GM21360 (cell line): ENCODE measurements around the gene CDADC1.
"Not testable (repeated sequence)": the region's sequence is repeated elsewhere in the genome, so short reads cannot be mapped to it uniquely, and the experiment has no call there.

Experiments
- ATAC-seq: cut with Tn5 transposase; IDR thresholded peaks from one replicate; pipeline ENCODE4 v1.9.1; 2021; ENCODE audit warnings: mild to moderate bottlenecking, moderate library complexity; ENCODE audit not compliant: unreplicated experiment

CDADC1 gene

GRCh38 chr13:49292742-49293486, 45.2 kb downstream of the CDADC1 start:
- ATAC-seq, result no peak

- ATAC-seq, result not testable (repeated sequence)
These were observed 47.0 kb downstream of the CDADC1 start for GRCh38 chr13:49294723-49295122.

- ATAC-seq, result no peak
These were observed 47.5 kb downstream of the CDADC1 start for GRCh38 chr13:49295244-49295643.

- no peak for ATAC-seq
These were observed 48.9 kb downstream of the CDADC1 start for GRCh38 chr13:49296659-49297058.

DNA sequence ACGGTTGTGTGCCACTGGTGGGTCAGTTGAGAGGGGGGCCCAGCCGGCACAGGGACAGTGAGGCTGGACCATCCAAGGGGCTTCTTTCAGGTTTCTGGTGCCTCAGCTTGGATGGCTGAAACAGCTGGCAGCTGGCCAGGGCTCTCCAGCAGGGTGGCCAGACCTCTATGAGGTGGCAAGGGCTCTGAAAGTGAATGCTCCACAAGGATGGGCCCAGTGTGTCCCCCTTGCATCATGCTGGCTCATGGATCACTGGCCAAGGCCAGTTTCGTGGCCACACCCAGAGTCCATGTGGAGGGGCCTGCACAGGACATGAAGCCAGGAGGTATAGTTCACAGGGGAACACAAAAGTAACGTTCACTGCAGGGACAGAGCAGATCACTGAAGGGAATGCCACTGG, 49.6 kb downstream of the CDADC1 start:
- no peak for ATAC-seq

GRCh38 chr13:49298416-49298815, 50.7 kb downstream of the CDADC1 start:
- ATAC-seq, result no peak

DNA sequence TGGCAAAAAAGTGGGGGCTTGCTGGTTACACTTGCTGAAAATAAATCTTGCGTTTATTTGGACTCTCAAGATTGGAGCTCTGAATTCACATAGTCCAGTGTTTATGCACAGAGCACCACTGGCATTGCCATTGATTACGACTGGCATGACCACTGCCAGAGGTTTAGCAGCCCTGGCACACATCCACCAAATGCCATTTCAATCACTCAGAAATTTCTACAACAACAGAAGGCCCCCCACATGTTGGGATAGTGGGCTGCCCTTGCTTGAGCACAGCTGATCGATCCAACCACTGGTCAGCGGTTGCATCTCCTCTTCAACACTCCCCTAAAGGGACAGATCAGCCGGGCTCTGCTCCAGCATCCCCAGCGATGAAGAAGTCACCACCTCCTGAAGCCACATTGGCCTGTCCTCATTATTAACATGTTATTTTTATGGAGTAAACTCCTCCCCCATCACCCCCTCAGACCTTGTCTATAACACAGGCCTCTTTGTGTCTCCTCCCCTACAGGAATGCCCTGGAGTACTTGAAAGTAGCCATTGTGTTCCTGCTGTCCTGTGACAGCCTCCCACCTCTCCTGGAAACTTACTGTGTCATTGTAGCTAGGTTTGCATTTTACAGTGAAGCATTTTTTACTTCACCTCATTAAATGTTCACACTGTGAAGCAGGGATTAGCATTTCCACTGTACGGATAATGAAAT, 51.3 kb downstream of the CDADC1 start:
- no peak for ATAC-seq

GRCh38 chr13:49300276-49300675, 52.6 kb downstream of the CDADC1 start:
- ATAC-seq, result no peak

DNA sequence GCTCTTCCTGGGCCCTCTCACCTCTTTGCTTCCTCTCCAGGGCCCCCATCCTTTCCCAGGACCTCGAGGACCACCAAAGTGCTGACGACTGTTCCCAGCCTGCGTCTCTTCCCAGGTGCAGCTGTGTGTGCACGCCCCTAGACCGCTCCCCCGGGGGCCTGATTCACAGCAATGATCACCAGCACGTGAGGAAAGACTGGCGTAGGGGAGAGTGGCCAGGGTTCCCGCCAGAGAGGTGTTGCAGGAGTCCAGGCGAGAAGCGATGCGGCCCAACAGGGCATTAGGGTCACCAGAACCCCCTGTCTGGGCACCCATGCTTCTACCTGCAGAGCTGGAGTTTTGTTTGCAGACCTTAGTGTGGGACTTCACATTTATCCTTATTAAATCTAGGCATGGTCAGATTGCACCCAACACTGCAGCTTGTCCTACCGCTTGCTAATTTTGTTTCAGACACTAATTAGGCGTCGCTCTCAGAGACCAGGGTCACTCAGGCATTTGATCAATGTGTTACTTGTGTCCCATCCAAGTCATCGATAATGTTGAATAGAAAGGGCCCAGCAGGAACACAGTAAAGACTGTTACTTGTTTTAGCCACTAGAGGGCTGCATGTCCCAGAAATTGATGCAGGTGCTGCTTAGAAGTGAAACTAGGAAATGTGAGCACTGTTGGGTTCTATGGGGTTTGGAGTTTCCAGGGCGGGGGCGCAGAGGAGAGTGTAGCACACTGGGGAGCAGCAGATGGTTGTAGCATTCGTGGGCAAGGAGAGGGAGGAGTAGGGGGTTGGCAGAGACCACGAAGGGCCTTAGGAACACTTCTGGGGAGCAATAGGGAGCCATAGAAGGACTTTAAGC, 53.2 kb downstream of the CDADC1 start:
- peak; percentile 83 for ATAC-seq

- no peak for ATAC-seq
These were observed 54.5 kb downstream of the CDADC1 start for GRCh38 chr13:49302222-49302621.

- ATAC-seq, result no peak
These were observed 55.1 kb downstream of the CDADC1 start for GRCh38 chr13:49302817-49303216.

DNA sequence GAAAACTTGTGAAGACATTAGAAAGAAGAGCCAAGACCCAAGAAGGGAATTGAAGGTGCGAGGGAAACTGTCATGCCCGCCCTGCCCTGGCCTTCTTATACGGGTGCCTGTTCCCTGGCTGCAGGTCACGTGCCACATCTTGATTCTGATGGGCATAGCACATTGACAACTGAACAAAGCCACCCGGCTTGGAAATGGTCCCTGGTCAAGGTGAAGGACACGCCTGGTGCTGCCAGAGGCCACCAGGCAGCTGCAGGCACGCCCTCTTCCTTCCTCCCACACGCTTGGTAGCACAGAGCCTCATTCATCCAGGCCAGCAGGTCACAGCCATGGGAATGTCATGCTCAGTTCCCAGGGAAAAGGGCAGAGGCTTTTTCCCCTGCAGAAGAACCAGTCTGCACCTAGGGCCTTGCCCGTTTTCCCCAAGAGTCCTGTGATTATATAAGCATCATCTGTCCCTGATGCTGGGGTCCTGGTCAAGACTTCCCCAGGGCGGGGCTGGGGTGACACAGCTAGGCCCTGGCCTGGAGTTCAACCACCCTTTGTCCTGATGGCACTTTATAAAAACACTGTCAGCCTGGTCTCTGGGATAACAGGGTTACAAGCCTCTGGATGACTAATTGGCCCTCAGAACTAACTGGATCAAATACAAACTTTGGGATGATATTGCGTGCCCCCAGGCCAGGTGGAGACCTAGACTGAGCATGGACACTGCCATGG, 56.0 kb downstream of the CDADC1 start:
- no peak for ATAC-seq

GRCh38 chr13:49304356-49304755, 56.6 kb downstream of the CDADC1 start:
- ATAC-seq, result no peak

DNA sequence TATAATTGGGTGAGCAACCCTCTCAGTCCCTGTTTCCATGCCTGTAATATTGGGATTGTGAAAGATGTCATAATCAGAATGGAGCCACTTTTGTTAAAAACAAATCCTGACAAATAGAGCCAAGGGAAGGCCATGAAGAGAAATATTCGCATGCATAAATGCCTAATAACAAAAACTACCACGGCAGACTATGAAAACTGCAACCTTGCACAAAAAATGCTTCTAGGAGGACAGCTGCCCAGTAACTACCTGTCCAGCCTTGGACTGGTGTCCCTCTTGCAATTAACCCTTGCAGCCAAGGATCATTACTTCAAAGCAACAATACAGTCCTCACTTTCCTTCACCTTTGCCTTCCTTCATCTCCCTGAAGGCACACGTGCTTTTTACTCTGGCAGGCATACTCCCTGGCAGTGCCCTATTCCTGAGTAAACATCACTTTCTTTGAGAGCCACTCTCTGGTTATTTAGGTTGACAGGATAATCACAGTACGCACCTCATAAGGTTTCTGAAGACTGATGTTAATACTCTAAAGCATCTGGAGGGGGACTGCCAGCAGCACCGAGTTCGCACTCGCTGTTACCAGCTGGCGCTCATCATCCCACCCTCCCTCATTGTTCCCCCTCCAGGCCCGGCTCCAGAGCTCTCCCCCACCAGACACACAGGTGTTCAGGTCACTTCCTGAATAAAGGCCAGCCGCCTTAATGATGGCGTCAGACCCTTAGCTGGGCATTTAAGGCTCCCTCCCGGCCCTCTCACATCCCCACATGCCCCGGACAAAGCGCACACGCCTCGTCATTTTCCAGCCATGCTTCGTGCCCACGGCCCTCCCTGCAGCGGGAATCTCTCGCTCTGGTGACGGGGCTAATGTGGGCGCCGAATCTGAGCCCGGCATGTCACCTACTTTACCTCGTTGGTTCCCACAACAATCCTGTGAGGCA, 57.3 kb downstream of the CDADC1 start:
- no peak for ATAC-seq

- no peak for ATAC-seq
These were observed 58.2 kb downstream of the CDADC1 start for GRCh38 chr13:49305792-49306425.

GRCh38 chr13:49307365-49307764, 59.6 kb downstream of the CDADC1 start:
- no peak for ATAC-seq

DNA sequence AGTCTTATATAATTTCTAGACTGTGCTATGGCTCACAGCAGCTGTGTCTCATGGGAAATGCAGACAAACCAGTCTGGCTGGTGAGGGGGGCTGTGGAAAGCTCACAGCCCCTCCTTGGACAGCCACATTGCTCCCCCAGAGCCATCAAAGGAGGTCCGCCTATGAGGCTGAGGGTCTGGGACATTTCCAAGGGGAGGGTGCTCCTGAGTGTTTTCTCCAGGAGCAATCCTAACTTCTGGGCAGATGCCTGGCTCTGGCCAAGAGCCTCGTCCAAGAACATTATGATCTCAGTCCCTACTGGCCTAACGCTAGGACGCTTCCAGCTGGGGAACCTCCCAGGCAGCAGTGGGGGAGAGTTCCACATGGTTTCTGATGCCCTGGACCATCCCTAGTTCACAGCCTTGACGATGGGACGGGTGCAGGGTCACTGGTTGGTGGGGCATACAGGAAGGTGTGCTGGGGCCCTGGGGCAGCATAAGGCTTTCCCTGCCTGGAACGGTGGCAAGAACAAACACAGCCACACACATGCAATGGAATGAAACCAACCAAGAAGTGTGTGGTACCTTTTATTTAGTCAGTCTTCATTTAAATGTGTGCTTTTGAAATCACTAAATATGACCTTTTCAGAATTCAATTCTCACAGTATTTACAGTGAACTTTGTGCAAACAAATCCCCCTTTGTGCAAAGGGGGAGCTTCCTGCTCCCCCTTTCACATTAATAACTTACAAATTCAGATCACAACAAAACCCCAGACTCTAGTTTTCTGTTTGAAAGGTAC, 60.6 kb downstream of the CDADC1 start:
- no peak for ATAC-seq

- no peak for ATAC-seq
These were observed 61.2 kb downstream of the CDADC1 start for GRCh38 chr13:49308921-49309408.
